ENCODE results near the gene PNISR.

The PNISR gene

DNA sequence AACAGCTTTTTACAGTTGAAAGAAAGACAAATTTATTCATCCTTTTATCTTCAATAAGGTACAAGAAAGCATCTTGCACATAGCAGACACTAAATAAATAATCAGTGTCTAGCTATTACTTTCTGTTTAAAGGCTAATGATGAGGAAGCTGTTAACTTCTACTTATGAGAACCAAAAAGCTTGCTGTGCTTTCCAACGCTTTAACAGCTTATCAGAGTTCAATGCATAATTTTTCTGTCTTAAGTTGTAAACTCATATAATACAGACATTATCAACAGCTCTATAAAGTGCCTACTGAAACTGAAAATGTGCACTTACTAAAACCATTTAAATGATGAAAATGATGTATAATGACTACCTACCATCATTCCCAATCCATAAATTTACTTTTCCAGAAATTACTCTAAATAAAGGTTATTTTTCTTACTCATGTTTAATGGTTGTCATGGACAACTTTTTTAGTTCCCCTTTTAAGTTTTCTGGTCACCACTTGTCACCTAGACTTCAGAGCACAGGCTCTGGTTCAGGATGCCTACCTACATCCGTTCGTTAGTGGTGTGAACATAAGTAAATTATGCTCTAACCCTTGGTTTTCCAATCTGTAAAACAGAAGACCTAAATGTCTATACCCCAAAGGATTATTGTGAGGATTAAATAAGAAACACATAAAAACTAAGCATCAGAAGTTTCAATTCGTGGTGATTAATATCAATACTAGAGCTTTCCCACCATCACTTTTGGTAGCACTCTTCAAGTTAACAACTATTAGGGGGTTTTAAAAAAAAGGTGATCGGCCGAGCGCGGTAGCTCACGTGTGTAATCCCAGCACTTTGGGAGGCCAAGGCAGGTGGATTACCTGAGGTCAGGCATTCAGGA, 8.0 kb downstream of the PNISR start:
- H3K36me3 ChIP-seq (ENCODE audit: low read depth), result peaks cover 47% of the 10 kb centered on the region
- peaks cover 16% of the 10 kb centered on the region for H3K4me1 ChIP-seq (ENCODE audit: insufficient read depth, poor library complexity, severe bottlenecking)
- no peak overlapping the region for H3K4me3 ChIP-seq (ENCODE audit: severe bottlenecking)

DNA sequence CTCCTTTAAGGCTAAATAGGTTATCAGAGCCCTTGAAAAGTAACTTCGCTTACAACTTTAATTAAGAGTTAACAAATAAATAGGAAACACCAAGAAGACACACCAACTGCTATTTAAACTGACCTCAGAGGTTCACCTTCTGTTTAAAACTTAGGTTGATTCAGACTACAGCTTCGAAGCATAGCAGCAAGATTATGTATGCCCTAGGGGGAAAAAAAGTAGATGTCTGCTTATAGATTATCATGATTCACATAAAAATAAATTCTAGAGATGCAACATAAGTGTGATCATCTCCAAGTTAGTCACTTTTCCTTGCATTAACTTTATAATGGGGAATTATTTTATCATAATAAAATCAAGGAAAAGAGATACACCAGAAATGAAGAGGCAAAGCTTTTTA, 8.9 kb downstream of the PNISR start:
- Histone ChIP-seq H3K27ac (ENCODE audit: poor library complexity, severe bottlenecking) (no peak overlapping the region), H3K4me3 (ENCODE audit: severe bottlenecking) (no peak overlapping the region), H3K9me3 (ENCODE audit: severe bottlenecking) (no peaks in the 10 kb centered on the region), H3K27me3 (ENCODE audit: insufficient read depth, poor library complexity, severe bottlenecking) (no peaks in the 10 kb centered on the region), H3K36me3 (ENCODE audit: low read depth) (peaks cover 45% of the 10 kb centered on the region), H3K4me1 (ENCODE audit: insufficient read depth, poor library complexity, severe bottlenecking) (peaks cover 14% of the 10 kb centered on the region)
- TF ChIP-seq, protein P1, sequence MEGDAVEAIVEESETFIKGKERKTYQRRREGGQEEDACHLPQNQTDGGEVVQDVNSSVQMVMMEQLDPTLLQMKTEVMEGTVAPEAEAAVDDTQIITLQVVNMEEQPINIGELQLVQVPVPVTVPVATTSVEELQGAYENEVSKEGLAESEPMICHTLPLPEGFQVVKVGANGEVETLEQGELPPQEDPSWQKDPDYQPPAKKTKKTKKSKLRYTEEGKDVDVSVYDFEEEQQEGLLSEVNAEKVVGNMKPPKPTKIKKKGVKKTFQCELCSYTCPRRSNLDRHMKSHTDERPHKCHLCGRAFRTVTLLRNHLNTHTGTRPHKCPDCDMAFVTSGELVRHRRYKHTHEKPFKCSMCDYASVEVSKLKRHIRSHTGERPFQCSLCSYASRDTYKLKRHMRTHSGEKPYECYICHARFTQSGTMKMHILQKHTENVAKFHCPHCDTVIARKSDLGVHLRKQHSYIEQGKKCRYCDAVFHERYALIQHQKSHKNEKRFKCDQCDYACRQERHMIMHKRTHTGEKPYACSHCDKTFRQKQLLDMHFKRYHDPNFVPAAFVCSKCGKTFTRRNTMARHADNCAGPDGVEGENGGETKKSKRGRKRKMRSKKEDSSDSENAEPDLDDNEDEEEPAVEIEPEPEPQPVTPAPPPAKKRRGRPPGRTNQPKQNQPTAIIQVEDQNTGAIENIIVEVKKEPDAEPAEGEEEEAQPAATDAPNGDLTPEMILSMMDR (IDR thresholded peaks at IDR 0.05; ENCODE audit: poor library complexity, severe bottlenecking), result no peak
- DNase-seq (ENCODE audit: low spot score) (no peak), ATAC-seq (ENCODE audit: low read depth) (peak; percentile 52; the same call in 1 of the 3 replicates)

More for the DNA sequence above, 8.0 kb downstream of the PNISR start:
- H3K27me3 ChIP-seq (ENCODE audit: insufficient read depth, poor library complexity, severe bottlenecking), result no peaks in the 10 kb centered on the region
- no peaks in the 10 kb centered on the region for H3K9me3 ChIP-seq (ENCODE audit: severe bottlenecking)
- no peak for ATAC-seq (ENCODE audit: low read depth)
- DNase-seq (ENCODE audit: low spot score), result no peak
- TF ChIP-seq, protein P1 (IDR thresholded peaks at IDR 0.05; ENCODE audit: poor library complexity, severe bottlenecking), result no peak
- H3K27ac ChIP-seq (ENCODE audit: poor library complexity, severe bottlenecking), result no peak overlapping the region

DNA sequence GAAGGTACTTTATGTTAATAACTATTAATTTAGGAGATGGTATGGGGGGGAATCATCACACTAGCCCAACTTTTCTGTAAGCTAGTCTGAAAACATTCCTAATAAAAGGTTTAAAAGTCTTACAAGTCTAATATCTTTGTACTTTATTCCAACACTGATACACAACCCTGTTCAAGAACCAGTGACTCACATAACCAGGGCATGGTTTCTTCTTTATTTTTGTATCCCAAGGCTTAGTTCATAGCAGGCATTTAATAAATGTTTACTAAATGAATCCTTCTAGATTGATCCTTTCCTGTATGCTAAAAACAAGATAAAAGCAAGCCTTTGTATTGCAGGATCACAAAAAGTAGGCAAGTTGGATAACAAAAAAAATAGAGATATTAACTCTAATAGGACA, 9.7 kb downstream of the PNISR start:
- peaks cover 14% of the 10 kb centered on the region for H3K4me1 ChIP-seq (ENCODE audit: insufficient read depth, poor library complexity, severe bottlenecking)
- TF ChIP-seq, protein P1 (IDR thresholded peaks at IDR 0.05; ENCODE audit: poor library complexity, severe bottlenecking), result no peak
- ATAC-seq (ENCODE audit: low read depth) (no peak), DNase-seq (ENCODE audit: low spot score) (no peak)
- H3K27ac ChIP-seq (ENCODE audit: poor library complexity, severe bottlenecking), result no peak overlapping the region
- peaks cover 53% of the 10 kb centered on the region for H3K36me3 ChIP-seq (ENCODE audit: low read depth)
- H3K4me3 ChIP-seq (ENCODE audit: severe bottlenecking), result no peak overlapping the region
- H3K9me3 ChIP-seq (ENCODE audit: severe bottlenecking), result no peaks in the 10 kb centered on the region
- H3K27me3 ChIP-seq (ENCODE audit: insufficient read depth, poor library complexity, severe bottlenecking), result no peaks in the 10 kb centered on the region

- Histone ChIP-seq H3K4me3 (ENCODE audit: severe bottlenecking) (no peak overlapping the region), H3K9me3 (ENCODE audit: severe bottlenecking) (no peaks in the 10 kb centered on the region), H3K27ac (ENCODE audit: poor library complexity, severe bottlenecking) (no peak overlapping the region), H3K36me3 (ENCODE audit: low read depth) (peaks cover 84% of the 10 kb centered on the region), H3K27me3 (ENCODE audit: insufficient read depth, poor library complexity, severe bottlenecking) (no peaks in the 10 kb centered on the region), H3K4me1 (ENCODE audit: insufficient read depth, poor library complexity, severe bottlenecking) (peaks cover 11% of the 10 kb centered on the region)
- DNase-seq (ENCODE audit: low spot score), result no peak
- TF ChIP-seq, protein P1 (IDR thresholded peaks at IDR 0.05; ENCODE audit: poor library complexity, severe bottlenecking), result no peak
- no peak for ATAC-seq (ENCODE audit: low read depth)
Observed at GRCh38 chr6:99412065-99412464, 13.0 kb downstream of the PNISR start.

DNA sequence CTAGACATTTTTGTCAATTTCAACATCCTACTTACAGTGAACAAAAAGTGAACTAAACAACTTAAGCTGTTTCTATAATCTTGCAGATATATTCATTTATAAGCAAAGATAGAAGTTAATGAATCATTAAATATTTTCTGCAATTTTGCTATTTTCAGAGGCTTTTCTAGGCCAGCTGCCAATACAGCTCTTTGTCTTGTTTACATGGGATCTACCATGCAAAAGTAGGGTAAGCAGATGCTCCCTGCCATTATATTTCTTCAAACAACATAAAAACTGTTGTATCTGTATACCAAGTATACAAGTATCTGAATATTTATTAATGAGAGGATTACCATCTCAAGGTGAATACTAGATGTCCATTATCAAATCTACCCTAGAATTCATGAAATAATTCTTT, 15.4 kb downstream of the PNISR start:
- Histone ChIP-seq H3K4me3 (ENCODE audit: severe bottlenecking) (no peak overlapping the region), H3K27me3 (ENCODE audit: insufficient read depth, poor library complexity, severe bottlenecking) (no peaks in the 10 kb centered on the region), H3K4me1 (ENCODE audit: insufficient read depth, poor library complexity, severe bottlenecking) (no peaks in the 10 kb centered on the region), H3K9me3 (ENCODE audit: severe bottlenecking) (no peaks in the 10 kb centered on the region), H3K36me3 (ENCODE audit: low read depth) (peaks cover 92% of the 10 kb centered on the region), H3K27ac (ENCODE audit: poor library complexity, severe bottlenecking) (no peak overlapping the region)
- DNase-seq (ENCODE audit: low spot score), result no peak
- no peak for ATAC-seq (ENCODE audit: low read depth)
- TF ChIP-seq, protein P1 (IDR thresholded peaks at IDR 0.05; ENCODE audit: poor library complexity, severe bottlenecking), result no peak

Measured in RWPE2 (cell line).